Activated CD4-positive, alpha-beta T cell treated with anti-CD3 and anti-CD28 coated beads for 36 hours (primary cell): ENCODE data around the gene NR2F1-AS1. TPM values are rescaled to one million over a fixed set of nuclear protein-coding genes. Genes with fewer than 3 reads are reported as not detected.

Experiments
- ATAC-seq: fragments of 200-7000 bp; cut with Tn5 transposase; one replicate; pipeline ENCODE4 v1.10.0; 2021; ENCODE audit warnings: mild to moderate bottlenecking, moderate library complexity
- CTCF ChIA-PET: fragments of 350-600 bp; sonication (Branson Sonifier 250); formaldehyde crosslinking; loops from one replicate; lab custom pipeline; 2021; ENCODE audit warnings: antibody characterized with exemption; lab: Charles Lee
- POLR2A ChIA-PET: fragments of 350-600 bp; sonication (Branson Sonifier 250); formaldehyde crosslinking; loops from one replicate; lab custom pipeline; 2021; ENCODE audit warnings: antibody characterized with exemption, inconsistent platforms; lab: Charles Lee
- DNase-seq: peaks from one replicate; pipeline ENCODE4 v3.0.0-alpha.2; 2020
- H3K27ac Mint-ChIP-seq: one replicate; pipeline ENCODE4 v1.8.0; 2021; ENCODE audit warnings: mixed read lengths
- H3K27me3 Mint-ChIP-seq: one replicate; pipeline ENCODE4 v1.8.0; 2021; ENCODE audit warnings: mixed read lengths
- H3K36me3 Mint-ChIP-seq: one replicate; pipeline ENCODE4 v1.8.0; 2021; ENCODE audit warnings: low read depth, mixed read lengths
- H3K4me1 Mint-ChIP-seq: one replicate; pipeline ENCODE4 v1.8.0; 2021; ENCODE audit warnings: mixed read lengths
- H3K4me3 Mint-ChIP-seq: one replicate; pipeline ENCODE4 v1.8.0; 2021; ENCODE audit warnings: mild to moderate bottlenecking, moderate library complexity, mixed read lengths
- H3K9me3 Mint-ChIP-seq: one replicate; pipeline ENCODE4 v1.8.0; 2021; ENCODE audit warnings: low read depth, mixed read lengths
- intact Hi-C, 2 experiments: fragments of 100-400 bp; cut with DNase I in 1 of 2; cut with micrococcal nuclease in 1 of 2; formaldehyde crosslinking; loops; one replicate each; pipeline versions ENCODE4 v1.14.2 to v1.15.1; 2022 to 2024; cut with DNase I, micrococcal nuclease
- total RNA-seq, 2 experiments: library from RNA; stranded (reverse); gene quantifications; one replicate each; pipeline ENCODE4 v1.2.3, GENCODE V29; 2021

The NR2F1-AS1 gene
- total RNA-seq, 2 experiments from 2014 or later: not detected

GRCh38 chr5:93588352-93589151 lies 7.5 kb upstream of the NR2F1-AS1 start:
- DNase-seq (no peak), ATAC-seq (no peak)
- no peaks in the 10 kb centered on the region for H3K9me3 Mint-ChIP-seq
- intact Hi-C loops: no loop called here
- peaks cover 6% of the 10 kb centered on the region for H3K36me3 Mint-ChIP-seq
- H3K4me1 Mint-ChIP-seq: peaks cover 22% of the 10 kb centered on the region
- H3K4me3 Mint-ChIP-seq: peak overlapping the region; percentile 28
- POLR2A ChIA-PET: no interaction called here
- peaks cover 63% of the 10 kb centered on the region for H3K27me3 Mint-ChIP-seq
- CTCF ChIA-PET: interaction anchor here (1.1 to 1.6 kb wide), 4 partner anchors 10 to 328 kb away, joined by 4 to 6 read pairs (median 5); no protein-coding TSS in a partner anchor
- peak overlapping the region; percentile 24 for H3K27ac Mint-ChIP-seq

DNA sequence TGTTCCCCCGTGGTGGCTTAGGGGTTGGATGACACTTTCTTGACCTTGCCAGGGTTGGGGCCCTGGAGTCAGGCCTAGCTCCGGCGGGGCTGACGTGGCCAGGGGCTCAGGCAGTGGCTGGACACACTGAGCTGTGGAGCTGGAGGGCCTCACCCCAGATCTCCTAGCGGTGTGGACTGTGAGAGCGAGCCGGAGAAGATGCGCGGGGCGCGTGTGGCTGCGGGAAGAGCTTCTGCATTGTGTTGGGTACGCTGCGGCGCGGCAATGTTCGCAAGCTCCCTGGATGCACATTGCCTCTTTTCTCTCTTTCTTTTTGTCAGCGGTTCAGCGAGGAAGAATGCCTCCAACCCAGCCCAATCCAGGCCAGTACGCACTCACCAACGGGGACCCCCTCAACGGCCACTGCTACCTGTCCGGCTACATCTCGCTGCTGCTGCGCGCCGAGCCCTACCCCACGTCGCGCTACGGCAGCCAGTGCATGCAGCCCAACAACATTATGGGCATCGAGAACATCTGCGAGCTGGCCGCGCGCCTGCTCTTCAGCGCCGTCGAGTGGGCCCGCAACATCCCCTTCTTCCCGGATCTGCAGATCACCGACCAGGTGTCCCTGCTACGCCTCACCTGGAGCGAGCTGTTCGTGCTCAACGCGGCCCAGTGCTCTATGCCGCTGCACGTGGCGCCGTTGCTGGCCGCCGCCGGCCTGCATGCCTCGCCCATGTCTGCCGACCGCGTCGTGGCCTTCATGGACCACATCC lies 6.8 kb upstream of the NR2F1-AS1 start:
- intact Hi-C loops: loop anchor here (2.0 kb wide), 3 partner anchors 15 to 19 kb away; no protein-coding TSS in a partner anchor
- DNase-seq: peak; percentile 32
- ATAC-seq: no peak
- no peak overlapping the region for H3K27ac Mint-ChIP-seq
- ChIA-PET CTCF (interaction anchor here (0.9 to 2.5 kb wide), 7 partner anchors 9 to 329 kb away, joined by 4 to 10 read pairs (median 6); no protein-coding TSS in a partner anchor), POLR2A (no interaction called here)
- H3K9me3 Mint-ChIP-seq: no peaks in the 10 kb centered on the region
- peaks cover 22% of the 10 kb centered on the region for H3K4me1 Mint-ChIP-seq
- no peak overlapping the region for H3K4me3 Mint-ChIP-seq
- peaks cover 57% of the 10 kb centered on the region for H3K27me3 Mint-ChIP-seq
- H3K36me3 Mint-ChIP-seq: peaks cover 5% of the 10 kb centered on the region

GRCh38 chr5:93586736-93587596 lies 5.9 kb upstream of the NR2F1-AS1 start:
- CTCF ChIA-PET: interaction anchor here (0.6 to 2.5 kb wide), 9 partner anchors 9 to 329 kb away, joined by 3 to 10 read pairs (median 6); no protein-coding TSS in a partner anchor
- DNase-seq: no peak
- H3K36me3 Mint-ChIP-seq: peaks cover 5% of the 10 kb centered on the region
- intact Hi-C loops: loop anchor here (2.0 kb wide), 3 partner anchors 14 to 20 kb away; no protein-coding TSS in a partner anchor
- H3K27me3 Mint-ChIP-seq: peaks cover 53% of the 10 kb centered on the region
- H3K4me3 Mint-ChIP-seq: no peak overlapping the region
- POLR2A ChIA-PET: interaction anchor here (0.9 kb wide), 1 partner anchor 16 kb away, joined by 3 read pairs; no protein-coding TSS in a partner anchor
- H3K27ac Mint-ChIP-seq: no peak overlapping the region
- no peaks in the 10 kb centered on the region for H3K9me3 Mint-ChIP-seq
- ATAC-seq: no peak
- peaks cover 22% of the 10 kb centered on the region for H3K4me1 Mint-ChIP-seq

DNA sequence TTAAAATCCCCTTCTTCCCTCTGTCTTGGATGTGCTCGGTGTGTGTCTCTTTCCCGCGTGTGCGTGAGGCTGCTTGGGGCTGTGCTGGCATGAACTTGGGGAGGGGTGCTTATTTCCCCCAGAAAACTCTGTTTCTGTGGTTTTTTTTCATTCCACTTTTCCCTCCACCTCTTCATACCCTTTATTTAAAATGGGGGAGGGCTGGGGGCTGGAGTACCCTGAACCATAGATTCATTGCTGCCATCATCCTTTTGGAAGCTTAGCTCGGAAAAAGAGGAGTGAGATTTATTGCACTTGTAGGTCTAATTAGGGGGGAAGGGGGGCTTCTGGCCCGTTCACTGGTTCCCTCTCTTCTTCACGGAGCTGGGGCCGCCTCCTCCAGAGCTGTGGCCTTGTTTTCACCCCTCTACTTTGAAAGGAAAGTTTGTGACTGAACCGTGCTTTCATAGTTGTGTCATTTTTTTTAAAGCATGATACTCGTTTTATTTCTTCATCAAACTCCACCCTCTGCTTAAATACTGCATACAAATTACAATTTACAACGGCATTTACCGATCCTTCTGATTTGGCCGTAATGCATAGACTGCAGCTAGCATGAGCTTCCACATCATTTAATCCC lies 4.9 kb upstream of the NR2F1-AS1 start:
- H3K4me1 Mint-ChIP-seq: peaks cover 23% of the 10 kb centered on the region
- peak overlapping the region; percentile 37 for H3K4me3 Mint-ChIP-seq
- no peak overlapping the region for H3K27ac Mint-ChIP-seq
- ATAC-seq (no peak), DNase-seq (peak; percentile 11)
- ChIA-PET CTCF (interaction anchor here (1.1 to 2.5 kb wide), 4 partner anchors 10 to 215 kb away, joined by 3 to 10 read pairs (median 5); no protein-coding TSS in a partner anchor), POLR2A (interaction anchor here (0.6 to 0.9 kb wide), 2 partner anchors 17 to 35 kb away, joined by 3 to 5 read pairs; no protein-coding TSS in a partner anchor)
- H3K36me3 Mint-ChIP-seq: peaks cover 5% of the 10 kb centered on the region
- intact Hi-C loops: loop anchor here (2.0 kb wide), 3 partner anchors 13 to 21 kb away; no protein-coding TSS in a partner anchor
- no peaks in the 10 kb centered on the region for H3K9me3 Mint-ChIP-seq
- H3K27me3 Mint-ChIP-seq: peaks cover 45% of the 10 kb centered on the region

GRCh38 chr5:93585041-93585766 lies 4.2 kb upstream of the NR2F1-AS1 start:
- Mint-ChIP-seq H3K4me3 (peak overlapping the region; percentile 37), H3K36me3 (peaks cover 5% of the 10 kb centered on the region), H3K4me1 (peaks cover 30% of the 10 kb centered on the region), H3K27me3 (peaks cover 47% of the 10 kb centered on the region), H3K9me3 (no peaks in the 10 kb centered on the region), H3K27ac (no peak overlapping the region)
- DNase-seq (peak; percentile 26), ATAC-seq (no peak)
- POLR2A ChIA-PET: no interaction called here
- CTCF ChIA-PET: interaction anchor here (1.6 to 2.5 kb wide), 2 partner anchors 18 to 216 kb away, joined by 7 to 10 read pairs; no protein-coding TSS in a partner anchor
- intact Hi-C loops: no loop called here

DNA sequence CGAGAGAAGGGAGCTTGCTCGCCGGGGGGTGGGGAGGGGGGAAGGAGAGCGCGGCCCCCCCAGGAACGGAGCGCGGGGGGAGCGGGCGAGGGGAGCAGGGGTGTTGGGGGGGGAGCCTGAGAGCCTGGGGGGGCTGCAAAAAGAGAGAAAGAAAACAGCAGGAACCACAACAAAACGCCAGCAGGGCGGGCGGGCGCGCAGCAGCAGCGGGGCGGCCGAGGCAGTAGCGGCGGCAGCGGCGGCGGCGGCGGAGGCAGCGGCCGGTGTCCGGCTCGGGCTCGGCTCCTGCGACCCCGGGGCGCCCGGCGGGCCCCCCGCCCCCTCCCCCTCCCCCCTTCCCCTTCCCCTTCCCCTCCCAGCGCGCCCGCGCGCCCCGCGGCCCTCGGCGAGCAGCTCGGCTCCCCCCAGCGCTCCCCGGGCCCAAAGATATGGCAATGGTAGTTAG lies 3.6 kb upstream of the NR2F1-AS1 start:
- H3K27me3 Mint-ChIP-seq: peaks cover 42% of the 10 kb centered on the region
- no peak overlapping the region for H3K4me3 Mint-ChIP-seq
- H3K4me1 Mint-ChIP-seq: peaks cover 33% of the 10 kb centered on the region
- CTCF ChIA-PET: no interaction called here
- POLR2A ChIA-PET: no interaction called here
- intact Hi-C loops: loop anchor here in 1 of 2 experiments (5.0 kb wide), 2 partner anchors 38 to 1323 kb away; no protein-coding TSS in a partner anchor
- H3K27ac Mint-ChIP-seq: no peak overlapping the region
- peaks cover 5% of the 10 kb centered on the region for H3K36me3 Mint-ChIP-seq
- ATAC-seq (no peak), DNase-seq (peak; percentile 16)
- H3K9me3 Mint-ChIP-seq: no peaks in the 10 kb centered on the region

- Mint-ChIP-seq H3K4me1 (peaks cover 33% of the 10 kb centered on the region), H3K27ac (no peak overlapping the region), H3K27me3 (peaks cover 37% of the 10 kb centered on the region), H3K4me3 (no peak overlapping the region), H3K36me3 (peaks cover 4% of the 10 kb centered on the region), H3K9me3 (no peaks in the 10 kb centered on the region)
- POLR2A ChIA-PET: no interaction called here
- CTCF ChIA-PET: interaction anchor here (1.4 to 2.0 kb wide), 2 partner anchors 12 to 15 kb away, joined by 3 to 7 read pairs; no protein-coding TSS in a partner anchor
- ATAC-seq (peak; percentile 21), DNase-seq (peak; percentile 60)
- intact Hi-C loops: loop anchor here in 1 of 2 experiments (5.0 kb wide), 2 partner anchors 38 to 1323 kb away; no protein-coding TSS in a partner anchor
These were observed 3.0 kb upstream of the NR2F1-AS1 start for GRCh38 chr5:93583768-93584595.

DNA sequence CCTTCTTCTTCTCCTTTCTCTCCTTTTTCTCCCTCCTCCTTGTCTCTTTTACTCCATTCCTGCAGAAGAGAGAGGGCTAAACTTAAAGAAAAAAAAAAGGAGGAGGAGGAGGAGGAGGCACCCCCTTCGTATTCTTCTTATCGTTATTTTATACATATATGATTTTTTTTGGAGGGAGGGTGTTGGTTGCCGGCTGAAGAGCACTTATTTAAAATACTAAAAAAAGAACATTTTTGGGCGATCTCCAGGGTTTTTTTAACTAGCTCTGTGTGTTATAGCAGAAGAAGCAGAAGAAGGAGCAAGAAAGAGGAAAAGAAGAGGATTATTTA lies 2.4 kb upstream of the NR2F1-AS1 start:
- ChIA-PET POLR2A (no interaction called here), CTCF (interaction anchor here (0.8 to 2.0 kb wide), 5 partner anchors 12 to 332 kb away, joined by 3 to 7 read pairs (median 4); no protein-coding TSS in a partner anchor)
- Mint-ChIP-seq H3K27ac (no peak overlapping the region), H3K36me3 (no peaks in the 10 kb centered on the region), H3K4me3 (no peak overlapping the region), H3K9me3 (no peaks in the 10 kb centered on the region), H3K27me3 (peaks cover 37% of the 10 kb centered on the region), H3K4me1 (peaks cover 29% of the 10 kb centered on the region)
- DNase-seq: no peak
- intact Hi-C loops: loop anchor here in 1 of 2 experiments (5.0 kb wide), 2 partner anchors 39 to 1324 kb away; no protein-coding TSS in a partner anchor
- ATAC-seq: no peak
